ENCODE data around the gene KRT86.

Gene KRT86

GRCh38 chr12:52267266-52267665 is 7.2 kb upstream of the KRT86 start:
- H3K4me3 ChIP-seq (ENCODE audit: low read length) = no peak overlapping the region
- no peak for TF ChIP-seq CTCF (conservative IDR thresholded peaks at IDR 0.05; ENCODE audit: low read length)
- DNase-seq (ENCODE audit: low read depth) = no peak

- TF ChIP-seq CTCF (conservative IDR thresholded peaks at IDR 0.05; ENCODE audit: low read length) = no peak
- no peak overlapping the region for H3K4me3 ChIP-seq (ENCODE audit: low read length)
- DNase-seq (ENCODE audit: low read depth) = no peak
Measured at GRCh38 chr12:52267699-52268098, 6.7 kb upstream of the KRT86 start.

GRCh38 chr12:52268212-52268611 is 6.2 kb upstream of the KRT86 start:
- TF ChIP-seq CTCF (conservative IDR thresholded peaks at IDR 0.05; ENCODE audit: low read length) = no peak
- DNase-seq (ENCODE audit: low read depth) = peak; percentile 57
- H3K4me3 ChIP-seq (ENCODE audit: low read length) = no peak overlapping the region

GRCh38 chr12:52270541-52271070 is 3.8 kb upstream of the KRT86 start:
- TF ChIP-seq CTCF (conservative IDR thresholded peaks at IDR 0.05; ENCODE audit: low read length) = no peak
- no peak overlapping the region for H3K4me3 ChIP-seq (ENCODE audit: low read length)
- no peak for DNase-seq (ENCODE audit: low read depth)

GRCh38 chr12:52271158-52271557 is 3.3 kb upstream of the KRT86 start:
- DNase-seq (ENCODE audit: low read depth) = peak; percentile 43
- TF ChIP-seq CTCF (conservative IDR thresholded peaks at IDR 0.05; ENCODE audit: low read length) = no peak
- no peak overlapping the region for H3K4me3 ChIP-seq (ENCODE audit: low read length)

- H3K4me3 ChIP-seq (ENCODE audit: low read length) = no peak overlapping the region
- DNase-seq (ENCODE audit: low read depth) = no peak
- no peak for TF ChIP-seq CTCF (conservative IDR thresholded peaks at IDR 0.05; ENCODE audit: low read length)
Measured at GRCh38 chr12:52275686-52276085, 1.2 kb downstream of the KRT86 start.

GRCh38 chr12:52277486-52278245 is 3.2 kb downstream of the KRT86 start:
- no peak for TF ChIP-seq CTCF (conservative IDR thresholded peaks at IDR 0.05; ENCODE audit: low read length)
- no peak overlapping the region for H3K4me3 ChIP-seq (ENCODE audit: low read length)
- DNase-seq (ENCODE audit: low read depth) = no peak

Data from AG10803 (cell line).